NK-92 treated with Interleukin-12 subunit alpha and Interleukin-12 subunit beta, amount 100 ng/mL, for 24 hours (cell line): Measurements from ENCODE around the gene HM13.
"Not testable (repeated sequence)": the region's sequence is repeated elsewhere in the genome, so short reads cannot be mapped to it uniquely, and the experiment has no call there.

Experiments used
- DNase-seq: peaks from one replicate; lab custom pipeline; 2025; lab: John Stamatoyannopoulos, UW

HM13 gene

DNA sequence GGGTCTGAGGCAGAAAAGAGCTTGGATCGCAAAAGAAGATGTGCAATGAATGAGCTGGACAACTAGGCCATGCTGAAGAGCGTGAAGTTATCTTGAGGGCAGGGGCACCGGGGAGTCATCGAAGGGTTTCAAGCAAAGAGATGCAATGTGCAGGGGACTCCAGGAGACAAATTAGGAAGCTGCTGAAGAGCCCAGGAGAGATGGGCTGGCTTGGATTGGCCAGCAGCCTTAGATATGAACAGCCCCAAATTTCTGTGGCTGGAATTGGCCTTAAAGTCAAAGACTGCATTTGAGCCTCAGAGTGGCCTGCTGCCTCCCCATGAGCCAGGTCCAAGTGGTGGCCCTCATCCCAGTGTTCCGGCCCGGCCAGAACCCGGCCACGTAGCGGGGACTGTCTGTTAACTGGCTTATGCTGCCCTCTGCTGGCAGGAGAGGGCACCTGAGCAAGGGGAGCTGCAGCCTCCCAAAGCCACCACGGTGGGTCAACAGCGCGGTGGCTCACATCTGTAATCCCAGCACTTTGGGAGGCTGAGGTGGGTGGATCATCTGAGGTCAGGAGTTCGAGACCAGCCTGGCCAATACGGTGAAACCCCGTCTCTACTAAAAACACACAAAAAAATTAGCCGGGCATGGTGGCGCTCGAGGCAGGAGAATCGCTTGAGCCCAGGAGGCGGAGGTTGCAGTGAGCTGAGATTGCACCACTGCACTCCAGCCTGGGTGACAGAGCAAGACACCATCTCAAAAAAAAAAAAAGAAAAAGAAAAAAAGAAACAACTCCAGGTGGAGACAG, 11.2 kb upstream of the HM13 start:
- DNase-seq = peak; percentile 36

DNA sequence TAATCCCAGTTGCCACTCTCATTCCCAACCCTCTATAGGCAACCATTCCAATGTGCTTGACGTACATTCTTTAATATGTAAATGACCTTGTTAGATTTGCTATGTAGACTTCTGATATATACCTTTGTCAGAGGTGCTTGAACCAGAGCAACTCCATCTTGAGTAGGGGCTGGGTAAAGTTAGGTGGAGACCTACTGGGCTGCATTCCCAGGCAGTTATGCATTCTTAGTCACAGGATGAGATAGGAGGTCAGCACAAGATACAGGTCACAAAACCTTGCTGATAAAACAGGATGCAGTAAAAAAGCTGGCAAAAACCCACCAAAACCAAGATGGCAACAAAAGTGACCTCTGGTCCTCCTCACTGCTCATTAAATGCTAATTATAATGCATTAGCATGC, 8.3 kb upstream of the HM13 start:
- no peak for DNase-seq

DNA sequence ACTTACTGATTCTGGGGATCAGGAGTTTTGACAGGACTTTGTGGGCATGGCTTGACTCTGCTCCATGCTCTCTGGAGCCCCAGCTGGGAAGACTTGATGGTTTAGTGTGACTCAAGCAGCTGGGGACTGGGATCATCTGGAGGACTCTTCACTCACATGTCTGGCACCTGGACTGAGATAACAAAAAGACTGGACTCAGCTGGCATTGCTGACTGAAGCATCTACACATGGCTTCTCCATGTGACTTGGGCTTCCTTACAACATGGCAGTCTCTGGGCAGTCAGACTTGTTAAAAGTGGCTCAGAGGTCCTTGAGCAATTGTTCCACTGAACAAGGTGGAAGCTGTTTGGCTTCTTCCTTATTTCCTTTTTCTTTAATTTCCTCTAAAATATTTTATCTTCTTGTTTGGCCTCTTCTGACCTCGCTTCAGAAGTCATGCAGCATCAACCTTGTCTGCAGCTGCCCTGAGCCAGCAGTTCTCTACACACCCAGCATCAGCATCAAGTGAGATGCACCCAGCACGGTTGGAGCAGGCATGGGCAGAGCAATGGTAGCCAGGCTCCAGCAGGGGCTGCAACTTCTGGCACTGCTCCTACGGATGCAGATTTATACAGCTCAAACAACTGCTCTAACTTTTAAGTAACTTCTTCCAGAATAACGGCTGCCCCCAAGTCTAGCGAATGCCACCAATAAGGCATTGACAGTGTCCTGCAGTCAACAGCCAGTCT, 5.6 kb upstream of the HM13 start:
- DNase-seq = no peak

DNA sequence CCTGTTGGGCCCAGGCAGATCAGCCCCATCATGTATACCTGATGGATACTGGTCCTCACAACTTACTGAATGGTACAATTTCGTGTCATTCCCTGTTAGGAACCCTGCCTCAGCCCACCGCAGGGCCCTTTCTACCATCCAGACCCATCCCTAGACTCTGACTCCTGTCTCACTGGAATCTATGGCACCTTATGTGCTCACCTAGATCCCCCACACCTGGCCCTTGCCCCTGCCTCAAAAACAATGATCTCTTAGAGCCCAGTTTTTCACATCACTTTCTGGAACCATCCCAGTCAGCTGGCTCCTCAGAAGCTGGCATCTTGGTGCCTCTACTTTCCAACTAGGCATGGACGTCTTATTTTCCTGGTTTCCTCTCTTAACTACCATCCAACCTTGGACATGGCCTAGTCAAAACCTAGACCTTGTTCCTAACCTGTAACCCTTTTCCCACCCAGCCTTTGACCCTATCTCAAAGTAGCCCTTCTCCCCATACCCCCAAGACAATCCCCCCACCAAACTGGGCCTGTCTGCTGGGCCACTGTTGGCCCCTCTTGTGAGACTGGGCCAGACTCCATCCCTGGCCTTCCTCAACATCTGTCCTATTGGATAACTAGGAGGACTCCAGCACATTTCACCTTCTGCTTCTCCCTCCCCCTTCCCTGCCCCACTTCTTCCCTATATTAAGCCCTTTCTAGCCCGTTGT, 981 bp downstream of the HM13 start:
- no peak for DNase-seq

DNA sequence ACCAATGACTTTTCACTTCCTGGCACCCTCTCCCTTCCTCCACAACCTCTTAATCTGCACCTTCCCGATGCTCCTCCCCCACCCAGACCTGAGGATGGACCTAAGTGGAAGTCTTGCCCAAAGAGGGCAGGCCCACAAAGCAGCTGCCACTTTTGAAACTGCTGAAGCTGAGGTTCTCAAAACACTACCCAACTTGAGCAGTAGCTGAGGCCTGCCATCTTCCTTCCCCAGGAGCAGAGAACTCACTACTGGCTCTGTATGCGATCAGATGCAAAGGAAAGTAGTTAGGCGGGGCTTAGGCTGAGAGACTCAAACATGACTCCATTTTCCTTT, 1.5 kb downstream of the HM13 start:
- no peak for DNase-seq

DNA sequence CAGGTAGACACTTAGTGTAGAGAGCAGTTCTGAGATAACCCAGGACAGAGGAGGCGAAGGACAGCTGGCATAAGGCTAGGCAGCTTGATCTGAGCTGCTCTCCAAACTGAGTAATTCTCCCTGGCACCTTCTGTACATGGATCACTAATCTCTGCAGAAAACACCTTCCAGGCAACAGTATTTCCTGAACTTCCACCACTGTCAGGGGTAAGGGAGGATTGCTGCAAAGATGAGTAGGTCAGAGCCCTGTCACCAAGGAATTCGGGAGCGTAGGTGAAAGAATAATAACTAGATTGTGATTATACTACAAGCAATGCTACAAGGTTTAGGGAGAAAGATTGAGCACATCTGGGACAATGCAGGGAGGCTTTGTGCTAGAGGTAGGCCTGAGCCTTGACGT, 1.9 kb downstream of the HM13 start:
- DNase-seq = no peak

DNA sequence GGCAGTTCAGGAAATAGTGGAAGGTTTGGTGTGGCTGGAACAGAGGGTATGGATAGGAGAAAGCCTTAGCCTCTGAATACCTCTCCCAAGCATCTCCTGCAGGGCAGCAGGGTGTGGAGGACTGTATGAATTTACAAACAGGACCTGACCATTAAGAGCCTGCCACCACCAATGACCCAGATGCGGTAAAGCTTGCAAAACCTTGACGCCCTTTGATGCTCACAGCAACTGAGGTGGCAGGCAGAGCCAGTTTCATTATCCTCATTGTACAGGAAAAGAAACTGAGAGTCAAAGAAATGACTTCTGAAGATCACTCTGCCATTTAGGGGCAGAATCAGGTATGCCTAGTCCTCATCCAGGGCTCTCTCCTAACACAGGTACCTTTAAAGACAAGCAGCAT, 2.4 kb downstream of the HM13 start:
- DNase-seq = no peak

DNA sequence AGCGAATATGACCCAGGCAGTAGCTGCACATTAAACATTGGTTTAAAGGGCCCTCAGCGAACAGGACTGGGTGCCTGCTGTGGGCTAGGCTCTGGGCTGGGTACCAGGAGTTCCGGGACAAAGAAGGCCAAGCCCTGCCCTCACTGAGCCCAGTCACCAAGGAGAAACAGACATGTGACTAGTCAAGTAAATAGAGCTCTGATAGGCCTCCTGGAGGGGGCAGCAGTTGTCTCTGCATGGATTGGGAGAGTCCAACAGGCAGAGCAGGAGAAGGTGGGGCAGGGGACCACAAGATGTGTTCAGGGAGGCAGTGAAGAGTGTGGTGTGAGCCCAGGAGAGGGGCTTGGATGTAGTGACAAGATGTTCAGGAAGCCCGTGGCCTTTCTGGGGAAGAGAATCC, 3.1 kb downstream of the HM13 start:
- no peak for DNase-seq

DNA sequence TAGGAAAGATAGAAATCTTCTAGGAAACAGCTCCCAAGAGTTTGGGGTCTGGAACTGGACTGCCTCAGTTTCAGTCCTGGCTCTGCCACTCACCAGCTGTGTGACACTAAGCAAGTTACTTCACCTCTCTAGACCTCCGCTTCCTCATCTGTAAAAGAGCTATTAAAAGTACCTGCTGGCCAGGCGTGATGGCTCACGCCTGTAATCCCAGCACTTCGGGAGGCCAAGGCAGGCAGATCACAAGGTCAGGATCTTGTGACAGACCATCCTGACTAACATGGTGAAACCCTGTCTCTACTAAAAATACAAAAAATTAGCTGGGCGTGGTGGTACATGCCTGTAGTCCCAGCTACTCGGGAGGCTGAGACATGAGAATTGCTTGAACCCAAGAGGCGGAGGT, 7.0 kb downstream of the HM13 start:
- DNase-seq = not testable (repeated sequence)

DNA sequence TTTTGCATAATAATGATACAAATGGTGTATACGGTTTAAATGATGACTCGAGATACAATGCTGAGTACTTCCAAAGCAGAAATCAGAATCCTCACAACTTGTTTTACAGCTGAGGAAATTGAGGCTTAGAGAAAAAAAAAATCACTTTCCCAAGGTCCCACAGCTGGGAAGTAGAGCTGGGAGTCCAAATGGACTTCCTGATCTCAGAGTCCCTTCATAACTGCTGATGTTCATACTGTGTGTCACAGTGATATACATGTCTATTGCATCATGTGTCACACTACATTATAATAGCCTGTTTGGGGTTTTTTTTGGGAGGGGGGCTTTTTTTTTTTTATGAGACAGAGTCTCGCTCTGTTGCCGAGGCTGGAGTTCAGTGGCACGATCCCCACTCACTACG, 8.5 kb downstream of the HM13 start:
- no peak for DNase-seq

DNA sequence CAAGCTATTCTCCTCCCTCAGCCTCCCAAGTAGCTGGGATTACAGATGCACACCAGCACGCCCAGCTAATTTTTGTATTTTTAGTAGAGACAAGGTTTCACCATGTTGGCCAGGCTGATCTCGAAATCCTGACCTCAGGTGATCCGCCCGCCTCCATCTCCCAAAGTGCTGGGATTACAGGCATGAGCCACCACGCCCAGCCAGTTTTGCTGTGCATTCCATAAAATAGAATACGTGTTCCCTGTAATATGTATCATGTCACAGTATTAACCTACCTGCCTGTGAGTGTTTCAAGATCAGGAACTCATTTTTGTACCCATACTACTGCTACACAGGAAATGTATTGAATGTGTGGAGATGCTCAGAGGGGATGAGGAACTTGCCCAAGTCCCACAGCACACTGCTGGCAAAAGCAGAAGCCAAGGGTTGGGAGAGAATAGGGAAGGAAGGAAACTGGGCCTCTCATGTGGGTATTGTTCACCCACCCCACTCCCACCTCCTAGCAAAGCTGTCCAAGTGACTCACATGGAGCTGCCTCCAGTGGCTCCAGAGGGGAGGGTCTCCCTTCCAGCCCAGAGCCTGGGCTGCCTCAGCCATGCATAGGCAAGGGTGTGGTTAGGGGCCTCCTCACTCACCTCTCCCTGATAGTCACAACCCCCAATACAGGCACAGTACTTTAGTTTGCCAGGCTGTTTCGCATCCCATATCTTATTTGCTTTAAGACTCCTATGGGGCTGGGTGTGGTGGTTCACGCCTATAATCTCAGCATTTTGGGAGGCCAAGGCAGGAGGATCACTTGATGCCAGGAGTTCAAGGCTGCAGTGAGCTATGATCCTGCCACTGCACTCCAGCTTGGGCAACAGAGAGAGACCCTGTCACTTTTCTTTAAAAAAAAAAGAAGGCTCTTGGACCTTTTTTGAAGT, 9.4 kb downstream of the HM13 start:
- no peak for DNase-seq

DNA sequence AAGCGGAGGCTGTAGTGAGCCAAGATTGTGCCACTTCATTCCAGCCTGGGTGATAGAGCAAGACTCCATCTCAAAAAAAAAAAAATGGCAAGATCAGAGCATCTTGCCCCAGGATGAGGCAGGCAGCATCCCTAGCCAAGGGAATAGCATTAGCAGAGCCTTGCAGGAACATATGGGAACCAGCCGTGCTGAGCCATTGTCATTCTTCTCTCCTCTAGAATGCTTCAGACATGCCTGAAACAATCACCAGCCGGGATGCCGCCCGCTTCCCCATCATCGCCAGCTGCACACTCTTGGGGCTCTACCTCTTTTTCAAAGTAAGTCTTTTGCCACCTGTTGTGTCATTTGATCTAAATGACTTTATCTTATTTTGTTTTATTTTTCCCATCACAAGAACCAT, 13.0 kb downstream of the HM13 start:
- no peak for DNase-seq

DNA sequence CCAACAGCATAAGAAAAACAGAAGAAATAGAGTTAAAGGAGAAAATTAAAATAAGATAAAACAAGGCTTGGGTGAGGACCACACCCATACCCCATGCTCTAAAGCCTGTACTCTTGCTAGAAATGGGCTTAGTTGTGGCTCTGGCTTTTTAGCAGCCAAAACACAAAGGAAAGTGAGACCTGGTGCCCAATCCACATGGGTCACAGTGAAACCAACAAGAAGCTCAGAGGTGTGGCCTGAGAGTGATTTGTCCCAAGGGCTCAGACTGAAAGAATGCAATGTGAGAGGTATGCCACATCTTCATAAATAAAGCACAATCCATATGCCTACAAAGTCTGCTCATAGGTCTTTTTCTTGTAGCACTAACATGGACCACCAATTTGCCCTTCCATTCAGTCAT, 21.1 kb downstream of the HM13 start:
- DNase-seq = no peak

DNA sequence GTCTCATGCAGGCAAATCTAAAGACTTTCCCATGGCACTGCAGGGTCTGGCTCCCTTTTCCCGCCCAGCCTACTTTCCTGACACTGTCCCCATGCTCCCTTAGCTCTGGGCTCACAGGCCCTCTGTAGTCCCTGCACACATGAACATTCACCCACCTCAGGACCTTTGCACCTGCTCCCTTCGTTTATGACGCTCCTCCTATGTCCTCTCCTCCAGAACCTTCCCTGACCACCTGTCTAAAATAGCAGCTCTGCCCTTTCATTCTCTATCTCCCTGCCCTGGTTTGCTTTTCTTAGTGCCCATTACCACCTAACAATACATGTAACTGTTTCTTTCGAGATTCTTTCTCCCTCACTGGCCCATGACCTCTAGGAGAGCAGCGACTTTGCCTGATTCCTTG, 22.3 kb downstream of the HM13 start:
- DNase-seq = no peak

DNA sequence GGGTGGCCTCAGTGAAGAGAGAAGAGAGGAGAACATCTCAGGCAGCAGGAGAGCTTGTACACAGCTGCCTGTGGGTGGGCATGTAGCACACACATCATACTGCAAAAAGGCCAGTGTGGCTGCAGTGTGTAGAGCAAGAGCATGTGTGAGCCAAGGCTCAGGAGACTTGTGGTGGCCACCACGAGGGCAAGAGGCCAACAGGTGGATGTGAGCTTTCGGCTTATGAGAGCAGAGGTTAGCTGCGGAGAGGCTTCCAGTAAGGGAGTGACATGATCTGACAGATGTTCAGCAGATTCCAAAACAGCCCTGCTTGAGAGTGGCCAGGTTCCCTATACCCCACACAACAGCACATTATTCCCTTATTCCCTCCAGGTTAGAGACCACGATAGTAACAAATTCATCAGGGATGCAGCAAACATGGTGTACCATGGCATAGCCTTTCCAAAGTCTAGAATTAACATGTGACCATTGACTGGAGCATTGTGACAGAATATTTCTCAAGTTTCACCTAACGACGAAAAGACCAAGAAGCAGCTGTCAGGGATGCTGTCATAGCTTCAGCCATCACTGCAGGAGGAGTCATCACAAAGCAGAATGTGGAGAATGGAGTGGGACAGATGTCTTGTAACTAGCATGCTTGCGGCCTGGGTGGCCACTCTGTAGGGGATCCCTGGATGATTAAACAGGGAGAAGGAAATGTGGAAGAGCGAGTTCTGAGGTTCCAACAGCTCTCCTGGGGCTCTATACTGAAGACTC, 23.1 kb downstream of the HM13 start:
- DNase-seq = no peak

DNA sequence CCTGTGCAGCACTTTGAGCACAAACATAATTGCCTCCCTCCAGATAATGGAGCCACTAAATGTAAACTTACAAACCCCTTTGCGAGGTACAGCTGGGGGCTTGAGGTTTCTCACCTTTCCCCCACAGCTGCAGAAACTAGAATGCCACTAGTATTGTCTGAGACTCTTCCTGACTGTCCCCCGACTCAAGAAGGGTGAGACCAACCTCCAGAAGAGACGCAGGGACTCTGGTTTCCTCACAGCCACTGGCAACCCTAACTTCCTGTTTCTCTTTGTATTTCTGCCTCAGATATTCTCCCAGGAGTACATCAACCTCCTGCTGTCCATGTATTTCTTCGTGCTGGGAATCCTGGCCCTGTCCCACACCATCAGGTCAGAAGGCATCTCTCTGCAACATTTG, 23.6 kb downstream of the HM13 start:
- DNase-seq = peak; percentile 19

DNA sequence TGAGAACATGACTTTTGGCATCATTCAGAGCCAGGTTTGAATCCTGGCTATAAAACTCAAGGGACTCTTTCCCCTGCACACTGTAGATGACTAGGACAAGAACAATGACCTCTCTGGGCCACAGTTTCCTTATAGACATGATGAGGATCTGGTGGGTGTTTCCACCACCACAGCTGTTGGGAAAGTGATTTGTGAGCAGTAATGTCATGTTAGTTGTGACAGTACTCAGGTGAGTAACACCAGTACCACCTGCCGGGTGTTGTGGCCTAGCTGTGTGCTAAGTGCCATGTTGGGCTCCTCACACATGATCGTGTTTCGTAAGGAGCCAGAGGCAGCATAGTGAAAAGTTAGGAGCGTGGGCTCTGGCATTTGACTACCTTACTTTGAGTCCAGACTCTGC, 24.1 kb downstream of the HM13 start:
- DNase-seq = no peak

DNA sequence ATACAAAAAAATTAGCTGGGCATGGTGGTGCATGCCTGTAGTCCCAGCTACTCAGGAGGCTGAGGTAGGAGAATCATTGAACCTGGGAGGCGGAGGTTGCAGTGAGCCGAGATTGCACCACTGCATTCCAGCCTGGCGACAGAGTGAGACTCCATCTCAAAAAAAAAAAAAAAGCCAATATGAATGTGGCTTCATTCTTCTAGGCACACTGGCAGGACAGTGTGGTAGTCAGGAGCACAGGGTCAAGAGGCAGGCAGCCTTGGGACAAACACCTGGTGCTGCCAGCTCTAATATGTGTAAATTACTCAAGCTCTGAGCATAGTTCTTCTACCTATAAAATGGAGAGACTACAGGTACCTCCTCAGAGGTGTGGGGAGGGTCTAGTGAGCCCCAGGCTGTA, 25.4 kb downstream of the HM13 start:
- DNase-seq = not testable (repeated sequence)

DNA sequence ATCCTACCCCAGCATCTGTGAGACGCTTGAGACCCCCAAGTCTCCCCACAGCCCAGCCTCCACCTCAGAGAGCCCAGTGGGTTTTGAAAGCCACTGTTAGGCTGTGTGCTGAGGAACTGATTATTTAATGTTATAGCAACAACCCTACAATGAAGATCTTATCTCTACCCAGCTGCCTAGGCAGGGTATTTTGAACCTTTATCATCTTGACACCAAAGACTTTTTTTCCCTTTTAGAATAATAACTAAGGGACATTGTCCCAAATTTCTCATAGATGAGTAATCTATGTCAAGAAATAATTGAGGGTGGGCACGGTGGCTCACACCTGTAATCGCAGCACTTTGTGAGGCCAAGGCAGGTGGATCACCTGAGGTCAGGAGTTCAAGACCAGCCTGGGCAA, 26.2 kb downstream of the HM13 start:
- DNase-seq = no peak

DNA sequence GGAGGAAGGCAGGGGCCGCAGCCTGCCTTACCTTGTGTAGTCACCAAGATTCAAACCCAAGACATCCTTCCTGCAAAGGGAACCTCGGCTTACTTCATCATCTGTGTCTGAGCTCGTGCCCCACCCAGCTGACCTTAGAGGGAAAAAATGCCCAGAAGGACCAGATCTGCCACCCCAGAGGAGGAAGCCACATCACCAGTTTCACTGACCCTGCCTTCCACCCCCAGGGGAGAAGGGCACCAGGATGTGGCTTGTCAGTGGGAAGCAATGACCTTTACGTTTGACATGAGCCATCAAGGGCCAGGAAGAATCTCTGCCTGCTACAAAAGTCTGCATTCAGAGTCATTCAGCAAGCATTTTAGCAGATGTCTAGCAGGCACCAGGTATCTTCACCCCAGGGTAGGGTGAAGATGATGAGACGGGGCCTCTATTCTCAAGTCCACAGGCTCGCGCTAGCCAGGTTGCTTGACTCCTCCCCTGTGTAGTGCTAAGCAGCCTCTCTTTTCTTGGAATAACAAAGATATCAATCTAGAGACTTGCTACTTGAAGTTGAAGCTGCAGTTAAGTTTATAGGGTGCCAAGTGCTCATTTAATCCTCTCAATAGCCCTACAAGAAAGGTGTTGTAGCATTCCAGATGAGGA, 28.1 kb downstream of the HM13 start:
- no peak for DNase-seq

DNA sequence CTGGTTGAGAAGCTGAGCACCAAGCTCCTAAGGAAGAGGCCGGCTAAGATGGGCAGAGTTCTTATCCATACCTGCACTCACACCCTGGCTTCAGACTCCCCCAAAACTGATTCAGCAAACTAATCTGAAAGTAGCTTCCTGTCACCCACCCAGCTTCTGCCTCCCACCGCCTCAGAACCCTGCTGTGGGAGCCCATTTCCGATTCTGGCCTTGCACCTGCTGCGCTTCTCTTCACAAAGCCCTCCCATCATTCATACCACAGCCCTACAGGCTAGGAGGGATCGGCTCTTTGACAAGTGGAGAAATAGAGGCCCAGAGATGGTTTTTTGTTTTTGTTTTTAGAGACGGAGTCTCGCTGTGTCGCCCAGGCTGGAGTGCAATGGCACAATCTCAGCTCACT, 28.7 kb downstream of the HM13 start:
- no peak for DNase-seq
